Heart left ventricle (tissue), 13 donors: ENCODE data around the gene TDRD9.

Experiments used
- CTCF ChIP-seq, 12 donors: fragments of 200-600 bp; sonication (generic) in 4 of 12; IDR thresholded peaks; one replicate each; pipeline versions ENCODE4 v1.5.0 to v1.8.0; 2018 to 2022; ENCODE audit warnings: antibody characterized with exemption in 12 of 12, mild to moderate bottlenecking in 5 of 12
- POLR2A ChIP-seq, 2 donors: fragments of 450-650 bp; IDR thresholded peaks; one replicate each; pipeline ENCODE4 v1.6.1; 2017; ENCODE audit warnings: antibody characterized with exemption in 2 of 2, mild to moderate bottlenecking in 2 of 2, moderate library complexity in 2 of 2
- donor health status: ischemic (EF 13 %, LVEDD 7.1; RV severe dilation, severe dysfunction).
- donor health status: DM: no; HTN: yes; CAD: no.
- donor health status: DM: no; HTN: no; CAD: no.
- donor health status: ischemic (EF 25% LVEDD 6.9; RV normal size, moderate dysfunction).
- donor health status: ischemic (EF 25% LVEDD 5.7; RV mildly dilated, moderate dysfunction).
- donor health status: ischemic (EF 35%, LVEDD 5.7; RV mildly dilated, moderate dysfunction).
- donor health status: nonischemic (EF 11% LVEDD 7.7; RV severe dilation, severe dysfunction).
- donor health status: DM: yes; HTN: yes; CAD: no.
- donor health status: PGD.
- donor health status: ischemic (EF 29% LVEDD 5.4; RV normal size, mild dysfunction).
- donor health status: nonischemic (EF 23%, LVEDD 6.1; RV moderate dilation, normal function).

- no peak for TF ChIP-seq CTCF (IDR thresholded peaks at IDR 0.05)
- no peak for TF ChIP-seq POLR2A (IDR thresholded peaks at IDR 0.05)
Observed at GRCh38 chr14:103904493-103905107, 23.7 kb upstream of the TDRD9 start.
